PC-3 (cell line): ENCODE measurements around the gene NMUR2.
A peak's percentile ranks its signal among the peaks of the same experiment; 100 is the strongest.

ENCODE experiments used
- CTCF ChIP-seq: fragments of 300-600 bp; sonication (generic); conservative IDR thresholded peaks from 2 replicates; pipeline ENCODE4 v1.5.1; 2017; ENCODE audit warnings: antibody characterized with exemption, low read depth, mild to moderate bottlenecking, low read length
- EZH2phosphoT487 ChIP-seq: fragments of 300-600 bp; sonication (generic); IDR thresholded peaks from 2 replicates; pipeline ENCODE4 v1.6.1; 2018; ENCODE audit warnings: mild to moderate bottlenecking, antibody characterized with exemption, low read length, borderline replicate concordance

- peak; percentile 98 for TF ChIP-seq CTCF
- no peak for TF ChIP-seq EZH2phosphoT487
Measured at GRCh38 chr5:152349683-152350526, 55.2 kb downstream of the NMUR2 start.
